ENCODE data around the gene TLK1. TPM values are rescaled to one million over a fixed set of nuclear protein-coding genes. Genes with fewer than 3 reads are reported as not detected.

The TLK1 gene
- total and polyA plus RNA-seq, 2 donors (not counting 3 experiments of a cell fraction or from before 2014, with no cell fraction given), result 5.8 to 62.7 TPM

- H2AFZ ChIP-seq (ENCODE audit: low read depth, low read length), result no peak overlapping the region
- no peak for FAIRE-seq
- dilution Hi-C loops (cut with MboI; ENCODE audit: extremely low pct_ligation_motif_present, low sequenced_read_pairs), result no loop called here
- H3K9me1 ChIP-seq (replicated peaks; ENCODE audit: control insufficient read depth, extremely low read depth, insufficient read depth, low read length), result no peaks in the 10 kb centered on the region
- no peaks in the 10 kb centered on the region for H3K9me3 ChIP-seq (replicated peaks; ENCODE audit: control insufficient read depth, insufficient read depth, low read length)
- H4K20me1 ChIP-seq (replicated peaks; ENCODE audit: control insufficient read depth, extremely low read depth, insufficient read depth, low read length), result peaks cover 10% of the 10 kb centered on the region
- no peaks in the 10 kb centered on the region for H3K27me3 ChIP-seq (ENCODE audit: control insufficient read depth in 2 of 2, insufficient read depth in 2 of 2, low read length in 2 of 2)
- TF ChIP-seq POLR2AphosphoS5 (IDR thresholded peaks at IDR 0.05; ENCODE audit: insufficient read depth, low read depth, low read length) (no peak), EZH2 (IDR thresholded peaks at IDR 0.05; ENCODE audit: borderline replicate concordance, low read depth, low read length, severe bottlenecking) (no peak), POLR2A (IDR thresholded peaks at IDR 0.05; ENCODE audit: low read depth, low read length) (no peak), JUN (IDR thresholded peaks at IDR 0.05; ENCODE audit: borderline replicate concordance, insufficient read depth, insufficient read length, low read depth) (no peak), GATA2 (IDR thresholded peaks at IDR 0.05; ENCODE audit: insufficient read depth, insufficient read length, low read depth, low read length) (no peak), MYC (IDR thresholded peaks at IDR 0.05; ENCODE audit: low read depth, low read length) (no peak), CTCF (IDR thresholded peaks at IDR 0.05; ENCODE audit: extremely low read depth in 1 of 2, insufficient read depth in 1 of 2, low read depth in 1 of 2, low read length in 2 of 2) (no peak), MAX (IDR thresholded peaks at IDR 0.05; ENCODE audit: insufficient read depth, insufficient read length) (no peak), FOS (IDR thresholded peaks at IDR 0.05; ENCODE audit: borderline replicate concordance, insufficient read depth, low read length) (no peak)
- H3K4me2 ChIP-seq (ENCODE audit: insufficient read depth, low read length), result no peak overlapping the region
- no TSS peak for BruUV-seq (replicated peaks)
- no peak overlapping the region for H3K9ac ChIP-seq (replicated peaks; ENCODE audit: extremely low read depth, insufficient read depth, low read length)
- ChIA-PET POLR2A (no interaction called here), CTCF (interaction anchor here (0.9 to 2.0 kb wide), 6 partner anchors 12 to 55 kb away, joined by 3 to 7 read pairs (median 4); no protein-coding TSS in a partner anchor)
- no peak overlapping the region for H3K4me3 ChIP-seq (replicated peaks in 1 of 3; ENCODE audit: insufficient read depth in 1 of 3, low read depth in 1 of 3, low read length in 3 of 3)
- peaks cover 13% of the 10 kb centered on the region for H3K4me1 ChIP-seq (ENCODE audit: control insufficient read depth, extremely low read depth, insufficient read depth, low read length)
- no peak overlapping the region for H3K27ac ChIP-seq (ENCODE audit: insufficient read depth, low read depth, low read length)
- peaks cover 97% of the 10 kb centered on the region for H3K79me2 ChIP-seq (ENCODE audit: control insufficient read depth, insufficient read depth, low read length)
- intact Hi-C loops (cut with micrococcal nuclease), result no loop called here
- no peaks in the 10 kb centered on the region for H3K36me3 ChIP-seq (ENCODE audit: control insufficient read depth in 2 of 2, extremely low read depth in 1 of 2, insufficient read depth in 2 of 2, low read length in 2 of 2)
- DNase-seq (ENCODE audit: low read depth, low spot score), result peak; percentile 8
Observed at GRCh38 chr2:171141320-171141719, 19.4 kb downstream of the TLK1 start.

All from endothelial cell of umbilical vein (primary cell).